ENCODE data around the gene ZFP1. TPM values are rescaled to one million over a fixed set of nuclear protein-coding genes. Genes with fewer than 3 reads are reported as not detected.

Gene ZFP1
- total and polyA plus RNA-seq, 2 of the 4 experiments (the other 2 are of a cell fraction): 3.8 to 16.0 TPM

DNA sequence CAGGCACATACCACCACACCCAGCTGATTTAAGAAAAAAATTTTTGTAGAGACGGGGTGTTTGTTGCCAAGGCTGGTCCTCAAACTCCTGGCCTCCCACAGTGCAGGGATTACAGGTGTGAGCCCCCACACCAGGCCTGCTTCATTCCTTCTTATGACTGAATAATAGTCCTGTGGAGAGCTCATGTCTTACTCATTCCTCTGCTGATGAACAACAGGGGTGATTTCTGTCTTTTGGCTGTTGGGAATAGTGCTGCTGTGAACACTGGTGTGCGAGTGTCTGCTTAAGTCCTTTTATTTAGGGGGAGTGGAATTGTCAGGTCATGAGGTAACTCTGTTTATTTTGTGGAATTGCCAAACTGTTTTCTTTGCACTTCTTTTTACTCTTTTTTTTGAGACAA, 67.8 kb downstream of the ZFP1 start:
- no peak overlapping the region for H3K23ac ChIP-seq (ENCODE audit: low read depth, low read length)
- no peak overlapping the region for H4K8ac ChIP-seq (ENCODE audit: low read depth in 2 of 2, low read length in 2 of 2)
- H3K9me3 ChIP-seq (ENCODE audit: control insufficient read depth, insufficient read depth, low read length): no peaks in the 10 kb centered on the region
- H3K56ac ChIP-seq (ENCODE audit: extremely low read depth, insufficient read depth, low read length): no peak overlapping the region
- H3K18ac ChIP-seq (ENCODE audit: low read depth, low read length): no peak overlapping the region
- no peaks in the 10 kb centered on the region for H3K4me1 ChIP-seq (ENCODE audit: control insufficient read depth, insufficient read depth, low read length)
- H3K9me1 ChIP-seq (ENCODE audit: insufficient read depth, low read length): no peaks in the 10 kb centered on the region
- H3K4ac ChIP-seq (ENCODE audit: low read depth, low read length): no peak overlapping the region
- 0 out of 2 replicates have a peak, but pooled peaks cover 5% of the 10 kb centered on the region for H3K27me3 ChIP-seq (ENCODE audit: control insufficient read depth, insufficient read depth, low read length)
- ChIA-PET CTCF (no interaction called here), POLR2A (ENCODE audit: unreplicated experiment) (interaction anchor here (0.5 kb wide), 1 partner anchor 87 kb away, joined by 5 read pairs; no protein-coding TSS in a partner anchor)
- no peak overlapping the region for H2BK120ac ChIP-seq (ENCODE audit: low read depth, low read length)
- no peak overlapping the region for H3K14ac ChIP-seq (replicated peaks; ENCODE audit: low read depth, low read length)
- WGBS, 2 experiments (ENCODE audit: extremely low coverage in 2 of 2, insufficient read length in 1 of 2): 100% methylated on average over 1 of the region's 2 CpGs; no CpG with 5 or more reads in 1 of the 2 experiments
- H2AK9ac ChIP-seq (replicated peaks; ENCODE audit: low read depth, low read length, poor library complexity): no peak overlapping the region
- no peak for TF ChIP-seq BHLHE40 (IDR thresholded peaks at IDR 0.05; ENCODE audit: low read depth, low read length)
- no peak for TF ChIP-seq MAFK (IDR thresholded peaks at IDR 0.05; ENCODE audit: low read depth, low read length)
- TF ChIP-seq, protein P1, sequence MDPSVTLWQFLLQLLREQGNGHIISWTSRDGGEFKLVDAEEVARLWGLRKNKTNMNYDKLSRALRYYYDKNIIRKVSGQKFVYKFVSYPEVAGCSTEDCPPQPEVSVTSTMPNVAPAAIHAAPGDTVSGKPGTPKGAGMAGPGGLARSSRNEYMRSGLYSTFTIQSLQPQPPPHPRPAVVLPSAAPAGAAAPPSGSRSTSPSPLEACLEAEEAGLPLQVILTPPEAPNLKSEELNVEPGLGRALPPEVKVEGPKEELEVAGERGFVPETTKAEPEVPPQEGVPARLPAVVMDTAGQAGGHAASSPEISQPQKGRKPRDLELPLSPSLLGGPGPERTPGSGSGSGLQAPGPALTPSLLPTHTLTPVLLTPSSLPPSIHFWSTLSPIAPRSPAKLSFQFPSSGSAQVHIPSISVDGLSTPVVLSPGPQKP (IDR thresholded peaks at IDR 0.05; ENCODE audit: borderline replicate concordance, low read depth, low read length): no peak
- TF ChIP-seq MAZ (IDR thresholded peaks at IDR 0.05; ENCODE audit: borderline replicate concordance, low read depth, low read length): no peak
- no peak for TF ChIP-seq RFX5 (IDR thresholded peaks at IDR 0.05; ENCODE audit: low read depth, low read length)
- no peak for TF ChIP-seq RCOR1 (IDR thresholded peaks at IDR 0.05; ENCODE audit: insufficient replicate concordance, low read length)
- TF ChIP-seq, protein P2, sequence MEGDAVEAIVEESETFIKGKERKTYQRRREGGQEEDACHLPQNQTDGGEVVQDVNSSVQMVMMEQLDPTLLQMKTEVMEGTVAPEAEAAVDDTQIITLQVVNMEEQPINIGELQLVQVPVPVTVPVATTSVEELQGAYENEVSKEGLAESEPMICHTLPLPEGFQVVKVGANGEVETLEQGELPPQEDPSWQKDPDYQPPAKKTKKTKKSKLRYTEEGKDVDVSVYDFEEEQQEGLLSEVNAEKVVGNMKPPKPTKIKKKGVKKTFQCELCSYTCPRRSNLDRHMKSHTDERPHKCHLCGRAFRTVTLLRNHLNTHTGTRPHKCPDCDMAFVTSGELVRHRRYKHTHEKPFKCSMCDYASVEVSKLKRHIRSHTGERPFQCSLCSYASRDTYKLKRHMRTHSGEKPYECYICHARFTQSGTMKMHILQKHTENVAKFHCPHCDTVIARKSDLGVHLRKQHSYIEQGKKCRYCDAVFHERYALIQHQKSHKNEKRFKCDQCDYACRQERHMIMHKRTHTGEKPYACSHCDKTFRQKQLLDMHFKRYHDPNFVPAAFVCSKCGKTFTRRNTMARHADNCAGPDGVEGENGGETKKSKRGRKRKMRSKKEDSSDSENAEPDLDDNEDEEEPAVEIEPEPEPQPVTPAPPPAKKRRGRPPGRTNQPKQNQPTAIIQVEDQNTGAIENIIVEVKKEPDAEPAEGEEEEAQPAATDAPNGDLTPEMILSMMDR (conservative IDR thresholded peaks at IDR 0.05; ENCODE audit: low read depth, low read length): no peak
- no peak for TF ChIP-seq CHD1 (IDR thresholded peaks at IDR 0.05; ENCODE audit: low read depth, low read length)
- intact Hi-C loops (cut with micrococcal nuclease): no loop called here
- no peak overlapping the region for H3K4me2 ChIP-seq (ENCODE audit: low read depth, low read length)
- no peaks in the 10 kb centered on the region for H3K36me3 ChIP-seq (ENCODE audit: control insufficient read depth, insufficient read depth, low read length)
- in situ Hi-C loops (cut with MboI; ENCODE audit: low sequenced_read_pairs): loop anchor here (25.0 kb wide), 2 partner anchors 371 to 546 kb away; no protein-coding TSS in a partner anchor
- H4K5ac ChIP-seq (ENCODE audit: low read depth, low read length): no peak overlapping the region
- no peaks in the 10 kb centered on the region for H3K79me1 ChIP-seq (ENCODE audit: low read depth in 1 of 2, low read length in 2 of 2)
- DNase-seq (no peak), ATAC-seq (ENCODE audit: low read depth) (no peak)
- dilution Hi-C loops (cut with HindIII; ENCODE audit: low sequenced_read_pairs, unreplicated experiment): no loop called here
- H2BK20ac ChIP-seq (ENCODE audit: low read depth, low read length): no peak overlapping the region
- no peak overlapping the region for H3K9ac ChIP-seq (ENCODE audit: low read depth, low read length)
- no peak overlapping the region for H3K4me3 ChIP-seq (ENCODE audit: insufficient read depth, low read depth, low read length)
- BruUV-seq (replicated peaks): no TSS peak
- no peak overlapping the region for H2AFZ ChIP-seq (replicated peaks; ENCODE audit: low read length, poor library complexity)
- no peak overlapping the region for H2BK15ac ChIP-seq (ENCODE audit: low read depth, low read length)
- H2BK5ac ChIP-seq (ENCODE audit: low read depth, low read length, poor library complexity, severe bottlenecking): no peak overlapping the region
- no peak overlapping the region for H2AK5ac ChIP-seq (ENCODE audit: low read depth, low read length)
- no peaks in the 10 kb centered on the region for H4K20me1 ChIP-seq (ENCODE audit: insufficient read depth, low read length)
- no peak overlapping the region for H3K27ac ChIP-seq (ENCODE audit: insufficient read depth, low read length)
- H4K91ac ChIP-seq (ENCODE audit: insufficient read depth, low read depth, low read length): no peak overlapping the region

Measured in IMR-90 (cell line).